ENCODE data around the gene DUSP10.

DNA sequence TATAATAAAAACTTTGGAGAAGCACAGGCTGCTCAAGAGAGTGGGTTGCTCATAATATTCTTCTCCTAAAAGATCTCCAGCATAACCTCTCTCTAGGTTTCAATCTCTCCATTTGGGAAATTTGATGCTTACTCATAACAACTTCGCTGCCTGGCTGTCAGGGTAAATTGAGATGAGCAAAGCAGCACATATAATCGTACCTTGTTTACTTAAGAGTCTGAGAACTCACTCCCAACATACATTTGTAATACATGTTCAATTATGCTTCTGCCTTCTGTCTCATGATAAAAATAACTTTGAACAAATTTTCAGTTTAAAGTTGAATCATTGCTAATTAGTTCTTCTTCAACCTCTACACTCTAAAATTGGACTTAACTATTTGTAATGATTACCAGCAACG is 68.9 kb downstream of the DUSP10 start:
- TF ChIP-seq, protein P1, sequence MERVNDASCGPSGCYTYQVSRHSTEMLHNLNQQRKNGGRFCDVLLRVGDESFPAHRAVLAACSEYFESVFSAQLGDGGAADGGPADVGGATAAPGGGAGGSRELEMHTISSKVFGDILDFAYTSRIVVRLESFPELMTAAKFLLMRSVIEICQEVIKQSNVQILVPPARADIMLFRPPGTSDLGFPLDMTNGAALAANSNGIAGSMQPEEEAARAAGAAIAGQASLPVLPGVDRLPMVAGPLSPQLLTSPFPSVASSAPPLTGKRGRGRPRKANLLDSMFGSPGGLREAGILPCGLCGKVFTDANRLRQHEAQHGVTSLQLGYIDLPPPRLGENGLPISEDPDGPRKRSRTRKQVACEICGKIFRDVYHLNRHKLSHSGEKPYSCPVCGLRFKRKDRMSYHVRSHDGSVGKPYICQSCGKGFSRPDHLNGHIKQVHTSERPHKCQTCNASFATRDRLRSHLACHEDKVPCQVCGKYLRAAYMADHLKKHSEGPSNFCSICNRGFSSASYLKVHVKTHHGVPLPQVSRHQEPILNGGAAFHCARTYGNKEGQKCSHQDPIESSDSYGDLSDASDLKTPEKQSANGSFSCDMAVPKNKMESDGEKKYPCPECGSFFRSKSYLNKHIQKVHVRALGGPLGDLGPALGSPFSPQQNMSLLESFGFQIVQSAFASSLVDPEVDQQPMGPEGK (CRISPR knock-in tag; IDR thresholded peaks at IDR 0.05; ENCODE audit: borderline replicate concordance), result no peak
- TF ChIP-seq CSDC2 (CRISPR knock-in tag; IDR thresholded peaks at IDR 0.05) (no peak), ESRRG (CRISPR knock-in tag; IDR thresholded peaks at IDR 0.05) (no peak), OSR1 (CRISPR knock-in tag; IDR thresholded peaks at IDR 0.05) (no peak), ZNF565 (CRISPR knock-in tag; conservative IDR thresholded peaks at IDR 0.05; ENCODE audit: low read depth) (no peak), ARNTL (CRISPR knock-in tag; IDR thresholded peaks at IDR 0.05; ENCODE audit: borderline replicate concordance, low read depth) (no peak), ZFP30 (CRISPR knock-in tag; IDR thresholded peaks at IDR 0.05) (no peak), ZNF8 (CRISPR knock-in tag; IDR thresholded peaks at IDR 0.05) (no peak), GLIS3 (CRISPR knock-in tag; IDR thresholded peaks at IDR 0.05) (no peak)
- TF ChIP-seq, protein P2, sequence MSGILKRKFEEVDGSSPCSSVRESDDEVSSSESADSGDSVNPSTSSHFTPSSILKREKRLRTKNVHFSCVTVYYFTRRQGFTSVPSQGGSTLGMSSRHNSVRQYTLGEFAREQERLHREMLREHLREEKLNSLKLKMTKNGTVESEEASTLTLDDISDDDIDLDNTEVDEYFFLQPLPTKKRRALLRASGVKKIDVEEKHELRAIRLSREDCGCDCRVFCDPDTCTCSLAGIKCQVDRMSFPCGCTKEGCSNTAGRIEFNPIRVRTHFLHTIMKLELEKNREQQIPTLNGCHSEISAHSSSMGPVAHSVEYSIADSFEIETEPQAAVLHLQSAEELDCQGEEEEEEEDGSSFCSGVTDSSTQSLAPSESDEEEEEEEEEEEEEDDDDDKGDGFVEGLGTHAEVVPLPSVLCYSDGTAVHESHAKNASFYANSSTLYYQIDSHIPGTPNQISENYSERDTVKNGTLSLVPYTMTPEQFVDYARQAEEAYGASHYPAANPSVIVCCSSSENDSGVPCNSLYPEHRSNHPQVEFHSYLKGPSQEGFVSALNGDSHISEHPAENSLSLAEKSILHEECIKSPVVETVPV (CRISPR knock-in tag; IDR thresholded peaks at IDR 0.05), result no peak

All from SK-N-SH treated with all-trans-retinoic acid at 6 μM for 48 hours (cell line).